ENCODE results near the gene RRP9.

DNA sequence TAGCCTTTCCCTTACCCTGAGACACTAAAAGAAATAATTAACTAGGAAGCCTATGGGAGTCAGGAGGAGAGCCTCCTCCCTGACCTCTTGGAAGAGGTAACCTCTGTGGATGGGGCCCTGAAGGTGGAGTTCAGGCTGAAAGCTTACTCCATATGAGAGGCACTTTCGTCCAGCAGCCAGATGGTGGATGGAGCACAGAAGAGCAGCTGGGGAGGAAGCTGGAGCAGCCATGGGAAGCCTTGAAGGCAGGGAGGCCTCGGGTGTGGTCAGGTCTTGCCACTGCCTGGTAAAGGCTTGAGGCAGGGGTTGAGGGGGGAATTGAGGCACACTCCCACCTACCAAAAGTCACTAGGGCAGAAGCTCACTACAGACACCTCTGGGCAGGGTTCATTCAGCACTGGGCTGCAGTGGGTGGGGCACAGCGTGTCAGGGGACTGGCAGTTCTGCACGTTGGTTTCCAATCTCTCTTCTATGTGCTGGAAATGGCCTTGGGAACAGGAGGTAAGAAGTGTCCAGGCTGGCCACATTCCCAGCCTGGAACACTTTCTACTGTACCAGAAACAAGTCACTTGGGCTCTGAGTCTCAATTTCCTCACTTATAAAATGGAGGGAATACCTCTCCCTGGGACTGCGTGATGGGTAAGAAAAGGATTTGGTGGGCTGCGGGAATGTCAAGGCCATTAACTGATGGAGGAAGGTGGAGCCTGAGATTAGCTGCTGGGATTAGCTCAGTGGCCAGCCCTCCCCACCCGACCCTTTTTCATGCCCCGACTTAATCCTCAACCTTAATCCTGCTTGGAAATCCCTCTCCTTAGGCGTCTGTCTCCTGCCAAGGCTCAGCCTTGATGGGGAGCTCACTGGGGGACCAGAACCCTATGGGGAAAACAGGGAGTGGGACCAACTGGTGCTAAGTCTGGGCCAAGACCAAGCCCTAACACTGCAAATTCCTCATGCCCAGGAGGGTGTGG lies 20.2 kb upstream of the RRP9 start:
- TF ChIP-seq POLR2AphosphoS5 (IDR thresholded peaks at IDR 0.05) (no peak), POLR2A (IDR thresholded peaks at IDR 0.05) (no peak)

Data from prostate gland (tissue), 1 donor.